Endothelial cell of umbilical vein (primary cell): Measurements from ENCODE around the gene NPAS4. TPM values are rescaled to one million over a fixed set of nuclear protein-coding genes. Genes with fewer than 3 reads are reported as not detected.

Experiments
- BruUV-seq: library from RNA; stranded (reverse); fragments of 400-500 nt; replicated peaks from 2 replicates; lab custom pipeline; 2021; lab: Mats Ljungman, UMichigan
- CTCF ChIA-PET: fragments of 300-600, 350-600 bp; sonication (Branson Sonifier 250); formaldehyde crosslinking; loops from one replicate; lab custom pipeline; 2021; ENCODE audit warnings: antibody characterized with exemption, inconsistent platforms; lab: Charles Lee
- POLR2A ChIA-PET: fragments of 300-600, 350-600 bp; sonication (Branson Sonifier 250); formaldehyde crosslinking; loops from one replicate; lab custom pipeline; 2021; ENCODE audit warnings: antibody characterized with exemption, inconsistent platforms; lab: Charles Lee
- DNase-seq: peaks from one replicate; pipeline ENCODE4 v3.0.0-alpha.2; 2011; ENCODE audit warnings: low read depth, low spot score
- FAIRE-seq: peaks from 2 replicates; lab custom pipeline; 2011; peaks lifted over from hg19 to GRCh38; lab: Jason Lieb, UNC
- H2AFZ ChIP-seq: 2 replicates; pipeline ENCODE4 v1.6.0; 2012; ENCODE audit warnings: low read depth, low read length, control low read depth, inconsistent platforms
- H3K27ac ChIP-seq: 2 replicates; pipeline ENCODE4 v1.5.1; 2011; ENCODE audit warnings: low read depth, mild to moderate bottlenecking, control low read depth, low read length, moderate library complexity; ENCODE audit not compliant: insufficient read depth
- H3K27me3 ChIP-seq, 2 experiments: 2 replicates each; pipeline versions ENCODE4 v1.6.0 to v1.6.1; 2011; ENCODE audit warnings: low read length in 2 of 2, mixed read lengths in 1 of 2; ENCODE audit not compliant: control insufficient read depth in 2 of 2, insufficient read depth in 2 of 2
- H3K36me3 ChIP-seq, 2 experiments: 2 replicates in 1 of 2; 3 replicates in 1 of 2; pipeline ENCODE4 v1.5.1; 2011; ENCODE audit warnings: low read length in 2 of 2, mild to moderate bottlenecking in 1 of 2, moderate library complexity in 1 of 2; ENCODE audit not compliant: control insufficient read depth in 2 of 2, insufficient read depth in 2 of 2; ENCODE audit errors: extremely low read depth in 1 of 2
- H3K4me1 ChIP-seq: 3 replicates; pipeline ENCODE4 v1.5.1; 2011; ENCODE audit warnings: mild to moderate bottlenecking, low read length; ENCODE audit not compliant: control insufficient read depth, insufficient read depth; ENCODE audit errors: extremely low read depth
- H3K4me2 ChIP-seq: 2 replicates; pipeline ENCODE4 v1.6.1; 2011; ENCODE audit warnings: low read length, control low read depth, mixed read lengths; ENCODE audit not compliant: insufficient read depth
- H3K4me3 ChIP-seq, 3 experiments: fragments of 200-600 bp in 1 of 3; sonication (generic), shearing (Covaris generic) in 1 of 3; replicated peaks in 1 of 3; 2 replicates each; pipeline ENCODE4 v1.5.1; 2011 to 2016; ENCODE audit warnings: control low read depth in 3 of 3, low read length in 3 of 3, mild to moderate bottlenecking in 2 of 3, inconsistent platforms in 1 of 3, low read depth in 1 of 3, moderate library complexity in 1 of 3; ENCODE audit not compliant: insufficient read depth in 1 of 3
- H3K79me2 ChIP-seq: 2 replicates; pipeline ENCODE4 v1.6.0; 2012; ENCODE audit warnings: low read length, inconsistent platforms; ENCODE audit not compliant: control insufficient read depth, insufficient read depth
- H3K9ac ChIP-seq: replicated peaks from 2 replicates; pipeline ENCODE3; 2011; ENCODE audit warnings: low read length, control low read depth; ENCODE audit not compliant: insufficient read depth; ENCODE audit errors: extremely low read depth
- H3K9me1 ChIP-seq: replicated peaks from 3 replicates; pipeline ENCODE4 v1.6.0; 2011; ENCODE audit warnings: mild to moderate bottlenecking, low read length; ENCODE audit not compliant: control insufficient read depth, insufficient read depth; ENCODE audit errors: extremely low read depth
- H3K9me3 ChIP-seq: replicated peaks from 2 replicates; pipeline ENCODE4 v1.5.1; 2012; ENCODE audit warnings: low read length, inconsistent platforms; ENCODE audit not compliant: control insufficient read depth, insufficient read depth
- H4K20me1 ChIP-seq: replicated peaks from 2 replicates; pipeline ENCODE3; 2011; ENCODE audit warnings: mild to moderate bottlenecking, low read length; ENCODE audit not compliant: control insufficient read depth, insufficient read depth; ENCODE audit errors: extremely low read depth
- CTCF ChIP-seq, 2 donors: IDR thresholded peaks; 1 replicate in 1 of 2; 2 replicates in 1 of 2; pipeline ENCODE4 v1.5.1; 2011; ENCODE audit warnings: low read length in 2 of 2, mild to moderate bottlenecking in 2 of 2, moderate library complexity in 2 of 2, control low read depth in 1 of 2, inconsistent platforms in 1 of 2, low read depth in 1 of 2; ENCODE audit not compliant: insufficient read depth in 1 of 2; ENCODE audit errors: extremely low read depth in 1 of 2
- EZH2 ChIP-seq: IDR thresholded peaks from 2 replicates; pipeline ENCODE4 v1.6.1; 2012; ENCODE audit warnings: borderline replicate concordance, low read depth, mild to moderate bottlenecking, moderate library complexity, low read length, inconsistent platforms; ENCODE audit not compliant: severe bottlenecking
- FOS ChIP-seq: IDR thresholded peaks from 2 replicates; pipeline ENCODE4 v1.6.1; 2011; ENCODE audit warnings: mild to moderate bottlenecking, low read length, moderate library complexity, borderline replicate concordance; ENCODE audit not compliant: insufficient read depth
- GATA2 ChIP-seq: IDR thresholded peaks from 2 replicates; pipeline ENCODE4 v1.7.0; 2011; ENCODE audit warnings: low read depth, mild to moderate bottlenecking, moderate library complexity, mixed read lengths, low read length; ENCODE audit not compliant: insufficient read length, insufficient read depth
- JUN ChIP-seq: IDR thresholded peaks from 2 replicates; pipeline ENCODE4 v1.6.1; 2011; ENCODE audit warnings: borderline replicate concordance, low read depth; ENCODE audit not compliant: insufficient read length, insufficient read depth
- MAX ChIP-seq: IDR thresholded peaks from 2 replicates; pipeline ENCODE4 v1.6.1; 2011; ENCODE audit not compliant: insufficient read depth, insufficient read length
- MYC ChIP-seq: IDR thresholded peaks from one replicate; pipeline ENCODE4 v1.6.1; 2011; ENCODE audit warnings: mild to moderate bottlenecking, low read depth, low read length
- POLR2A ChIP-seq: IDR thresholded peaks from 2 replicates; pipeline ENCODE4 v1.6.1; 2012; ENCODE audit warnings: low read depth, mild to moderate bottlenecking, control low read depth, low read length
- POLR2AphosphoS5 ChIP-seq: IDR thresholded peaks from 2 replicates; pipeline ENCODE4 v1.6.1; 2012; ENCODE audit warnings: low read depth, mild to moderate bottlenecking, control low read depth, low read length, moderate library complexity; ENCODE audit not compliant: insufficient read depth
- dilution Hi-C: fragments of 300-500 bp; cut with MboI; formaldehyde crosslinking; loops from one replicate; pipeline ENCODE4 v1.15.0; 2019; ENCODE audit warnings: low sequenced_read_pairs; ENCODE audit not compliant: extremely low pct_ligation_motif_present
- intact Hi-C: fragments of 100-400 bp; cut with micrococcal nuclease; formaldehyde crosslinking; loops from one replicate; pipeline ENCODE4 v1.10.0; 2022
- polyA plus RNA-seq, 4 experiments: library from polyadenylated mRNA; depleted of rRNA in 3 of 4; stranded (reverse) in 3 of 4; unstranded in 1 of 4; fragments of >200 nt; gene quantifications; 2 replicates each; pipeline versions ENCODE4 v1.2.1 to v1.2.3, GENCODE V29; 2011 to 2012; ENCODE audit warnings: missing spikeins in 1 of 4
- total RNA-seq: library from RNA; stranded (reverse); gene quantifications from 2 replicates; pipeline ENCODE4 v1.2.3, GENCODE V29; 2021

The NPAS4 gene
- total and polyA plus RNA-seq, 2 donors (not counting 3 experiments of a cell fraction or from before 2014, with no cell fraction given), result not detected

GRCh38 chr11:66411323-66411722, 9.5 kb upstream of the NPAS4 start:
- ChIA-PET POLR2A (no interaction called here), CTCF (interaction anchor here (1.2 to 7.1 kb wide), 4 partner anchors 10 to 27 kb away, joined by 4 to 87 read pairs (median 5); partner anchors contain the start of genes MRPL11 and NPAS4)
- no peak for DNase-seq
- H2AFZ ChIP-seq, result no peak overlapping the region
- H3K27ac ChIP-seq, result no peak overlapping the region
- H3K4me3 ChIP-seq, result no peak overlapping the region
- no peaks in the 10 kb centered on the region for H3K9me3 ChIP-seq
- no peaks in the 10 kb centered on the region for H3K9me1 ChIP-seq
- H3K79me2 ChIP-seq, result no peaks in the 10 kb centered on the region
- no peak overlapping the region for H3K4me2 ChIP-seq
- H4K20me1 ChIP-seq, result no peaks in the 10 kb centered on the region
- no TSS peak for BruUV-seq
- intact Hi-C loops, result no loop called here
- dilution Hi-C loops, result no loop called here
- H3K4me1 ChIP-seq, result no peaks in the 10 kb centered on the region
- no peak for FAIRE-seq
- peaks cover 8 to 13% of the 10 kb centered on the region in 2 experiments for H3K27me3 ChIP-seq
- no peak for TF ChIP-seq POLR2AphosphoS5
- no peak for TF ChIP-seq POLR2A
- no peak for TF ChIP-seq EZH2
- TF ChIP-seq JUN, result no peak
- TF ChIP-seq FOS, result no peak
- TF ChIP-seq CTCF (IDR thresholded peaks at IDR 0.05; ENCODE audit: extremely low read depth in 1 of 2, insufficient read depth in 1 of 2, low read depth in 1 of 2, low read length in 2 of 2), result no peak
- no peak for TF ChIP-seq MAX
- TF ChIP-seq MYC, result no peak
- TF ChIP-seq GATA2, result no peak
- H3K36me3 ChIP-seq, result no peaks in the 10 kb centered on the region
- no peak overlapping the region for H3K9ac ChIP-seq
